ENCODE measurements around the gene PIK3C2G.

DNA sequence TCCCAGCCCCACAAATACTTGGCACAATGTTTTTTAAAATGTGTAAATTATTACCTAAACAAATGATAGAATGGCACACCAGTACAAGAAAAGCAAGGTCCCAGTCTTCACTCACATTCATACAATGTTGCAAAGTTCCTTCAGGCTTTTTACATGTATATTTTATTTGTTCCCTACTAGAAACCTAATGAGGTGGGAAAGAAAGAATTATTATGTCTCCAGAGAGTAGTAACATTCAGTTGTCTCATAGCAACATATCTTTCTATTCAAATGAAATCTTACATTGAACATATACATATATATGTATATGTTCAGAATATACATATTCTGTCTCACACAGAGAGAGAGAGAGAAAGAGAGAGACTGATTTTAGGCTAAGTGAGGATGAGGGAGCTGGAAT, 391.3 kb downstream of the PIK3C2G start:
- TF ChIP-seq POLR2A (IDR thresholded peaks at IDR 0.05; ENCODE audit: low read depth, low read length) (no peak), POLR2AphosphoS5 (IDR thresholded peaks at IDR 0.05; ENCODE audit: low read depth, low read length) (no peak), TAF1 (IDR thresholded peaks at IDR 0.05; ENCODE audit: low read depth, low read length) (no peak), SPI1 (IDR thresholded peaks at IDR 0.05; ENCODE audit: low read depth, low read length) (no peak), PAX5 (IDR thresholded peaks at IDR 0.05; ENCODE audit: insufficient read depth, low read length, severe bottlenecking) (no peak)

Data from GM12891 (cell line).